Fibroblast of upper back skin (primary cell): ENCODE data around the gene FERD3L.

Experiments
- DNase-seq: peaks from one replicate; pipeline ENCODE4 v3.0.0-alpha.2; 2013

The FERD3L gene

GRCh38 chr7:19098510-19098909 lies 46.7 kb downstream of the FERD3L start:
- DNase-seq: no peak

- no peak for DNase-seq
Observed at GRCh38 chr7:19097165-19098055, 47.8 kb downstream of the FERD3L start.

GRCh38 chr7:19095353-19095860 lies 49.8 kb downstream of the FERD3L start:
- DNase-seq: no peak
